GM21447 (cell line): ENCODE results near the gene ERN1.

ENCODE experiments used
- ATAC-seq: cut with Tn5 transposase; IDR thresholded peaks from one replicate; pipeline ENCODE4 v1.9.1; 2021; ENCODE audit not compliant: unreplicated experiment

ERN1 gene

DNA sequence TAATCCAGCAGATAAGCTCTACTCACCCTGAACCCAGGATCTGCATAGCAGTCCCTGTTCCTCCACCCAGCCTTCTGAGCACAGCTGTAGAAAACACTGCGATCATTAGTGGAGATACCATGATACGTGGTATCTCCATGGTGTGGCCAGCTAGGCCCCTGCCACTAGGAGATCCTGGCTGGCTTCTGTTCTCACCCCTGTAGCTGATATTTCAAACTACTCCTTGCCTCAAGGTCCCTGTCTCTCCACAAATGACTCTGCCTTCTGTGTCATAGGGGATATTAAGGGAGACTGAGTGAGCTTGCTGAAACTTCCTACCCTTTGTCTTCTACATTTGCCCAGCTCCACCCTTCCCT lies 44.3 kb downstream of the ERN1 start:
- no peak for ATAC-seq

DNA sequence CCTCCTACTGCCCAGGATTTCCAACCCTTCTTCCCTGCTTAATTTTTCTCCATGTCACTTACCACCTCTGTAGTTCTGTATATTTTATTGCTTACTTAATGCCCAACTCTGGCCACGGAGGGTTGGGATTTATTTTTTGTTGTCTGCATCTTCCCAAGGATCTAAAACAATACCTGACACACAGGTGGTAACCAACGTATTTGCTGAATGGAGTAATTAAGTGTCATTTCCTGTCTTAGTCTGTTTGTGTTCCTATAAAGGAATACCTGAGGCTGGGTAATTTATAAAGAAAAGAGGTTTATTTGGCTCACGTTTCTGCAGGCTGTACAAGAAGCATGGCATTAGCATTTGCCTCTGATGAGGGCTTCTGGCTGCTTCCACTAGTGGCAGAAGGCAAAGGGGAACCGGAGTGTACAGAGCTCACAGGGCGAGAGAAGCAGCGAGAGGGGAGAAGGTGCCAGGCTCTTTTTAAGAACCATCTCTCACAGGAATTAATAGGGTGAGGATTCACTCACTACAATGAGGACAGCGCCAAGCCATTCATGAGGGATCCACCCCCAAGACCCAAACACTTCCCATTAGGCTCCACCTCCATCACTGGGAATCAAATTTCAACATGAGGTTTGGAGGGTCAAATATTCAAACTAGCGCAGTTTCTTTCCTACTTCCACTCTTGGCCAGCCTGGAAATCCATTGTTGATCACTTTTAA lies 44.8 kb downstream of the ERN1 start:
- no peak for ATAC-seq

DNA sequence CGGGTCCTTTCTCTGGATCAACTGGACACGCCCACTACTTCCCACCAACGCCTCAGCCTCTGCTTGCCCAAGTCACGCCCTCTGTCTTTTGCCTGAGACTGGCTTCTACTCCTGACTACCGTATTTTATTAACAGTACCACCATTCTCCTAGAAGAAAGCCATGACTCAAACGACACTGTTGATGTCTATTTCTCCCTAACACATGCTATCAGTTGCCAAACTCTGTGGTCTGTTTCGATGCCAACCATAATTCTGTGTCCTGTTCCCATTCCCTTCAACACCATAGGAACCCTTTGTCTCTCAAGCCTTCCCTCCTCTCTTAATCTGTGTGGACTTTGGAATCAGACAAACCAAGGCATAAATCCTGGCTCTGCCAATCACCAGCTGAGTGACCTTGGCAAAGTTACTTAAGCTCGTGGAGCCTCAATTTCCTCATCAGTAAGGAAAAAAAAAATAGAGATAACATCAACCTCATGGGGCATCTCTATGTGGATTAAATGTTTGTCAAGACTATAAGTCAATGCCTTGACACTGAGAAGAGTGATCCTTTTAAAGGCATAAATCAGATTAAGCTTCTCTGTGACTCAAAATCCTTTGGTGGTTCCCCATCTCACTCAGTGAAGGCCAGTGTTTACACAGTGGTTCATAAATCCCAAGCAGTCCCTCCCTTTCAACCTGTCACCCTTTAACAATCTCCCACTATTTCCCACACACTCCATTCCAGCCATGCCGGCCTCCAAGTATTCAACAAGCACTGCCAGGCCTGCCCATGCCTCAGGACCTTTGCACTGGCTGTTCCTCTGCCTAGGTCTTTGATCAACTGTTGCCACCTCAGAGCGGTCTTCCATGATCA lies 45.6 kb downstream of the ERN1 start:
- ATAC-seq, result no peak

DNA sequence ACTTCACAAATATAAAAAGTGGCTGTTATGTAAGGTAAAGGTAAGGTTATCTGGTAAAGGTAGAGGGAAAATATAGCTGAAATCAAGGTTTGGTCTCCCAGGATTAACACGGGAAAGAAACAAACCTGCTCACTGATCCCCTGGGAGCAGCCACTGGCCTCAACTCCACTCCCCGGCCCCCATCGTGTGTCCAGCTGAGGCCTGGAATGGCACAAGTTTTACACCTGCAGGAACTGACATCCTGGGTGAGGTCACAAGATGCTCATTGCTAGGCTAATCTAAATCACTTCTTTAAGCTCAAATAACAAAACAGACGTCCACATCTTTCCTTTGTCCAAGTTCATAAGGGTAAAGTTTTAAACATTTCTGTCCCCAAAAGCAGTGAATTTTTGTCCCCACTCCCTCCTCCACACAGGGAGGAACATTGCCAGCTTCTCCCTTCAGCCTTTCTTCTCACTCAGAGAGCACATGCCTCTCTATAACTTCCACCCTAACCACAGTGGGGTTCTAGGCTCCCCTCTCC lies 46.3 kb downstream of the ERN1 start:
- no peak for ATAC-seq

DNA sequence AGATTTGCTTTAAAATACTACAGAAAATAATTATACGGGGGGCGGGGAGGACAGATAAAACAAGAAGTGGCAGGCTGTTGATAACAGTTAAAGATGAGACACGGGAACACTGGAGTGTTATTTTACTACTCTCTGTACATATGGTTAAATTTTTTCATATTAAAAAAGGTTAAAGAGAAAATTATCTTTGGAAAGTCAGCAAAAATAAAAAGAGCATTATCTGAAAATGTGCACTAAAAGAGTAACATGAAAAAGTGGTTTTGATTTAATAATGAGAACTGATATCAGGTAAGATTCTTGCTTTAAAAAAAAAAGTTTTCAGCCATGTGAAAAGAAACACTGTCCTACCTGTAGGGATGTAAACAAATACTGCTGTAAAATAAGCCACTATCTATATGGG lies 46.9 kb downstream of the ERN1 start:
- no peak for ATAC-seq

DNA sequence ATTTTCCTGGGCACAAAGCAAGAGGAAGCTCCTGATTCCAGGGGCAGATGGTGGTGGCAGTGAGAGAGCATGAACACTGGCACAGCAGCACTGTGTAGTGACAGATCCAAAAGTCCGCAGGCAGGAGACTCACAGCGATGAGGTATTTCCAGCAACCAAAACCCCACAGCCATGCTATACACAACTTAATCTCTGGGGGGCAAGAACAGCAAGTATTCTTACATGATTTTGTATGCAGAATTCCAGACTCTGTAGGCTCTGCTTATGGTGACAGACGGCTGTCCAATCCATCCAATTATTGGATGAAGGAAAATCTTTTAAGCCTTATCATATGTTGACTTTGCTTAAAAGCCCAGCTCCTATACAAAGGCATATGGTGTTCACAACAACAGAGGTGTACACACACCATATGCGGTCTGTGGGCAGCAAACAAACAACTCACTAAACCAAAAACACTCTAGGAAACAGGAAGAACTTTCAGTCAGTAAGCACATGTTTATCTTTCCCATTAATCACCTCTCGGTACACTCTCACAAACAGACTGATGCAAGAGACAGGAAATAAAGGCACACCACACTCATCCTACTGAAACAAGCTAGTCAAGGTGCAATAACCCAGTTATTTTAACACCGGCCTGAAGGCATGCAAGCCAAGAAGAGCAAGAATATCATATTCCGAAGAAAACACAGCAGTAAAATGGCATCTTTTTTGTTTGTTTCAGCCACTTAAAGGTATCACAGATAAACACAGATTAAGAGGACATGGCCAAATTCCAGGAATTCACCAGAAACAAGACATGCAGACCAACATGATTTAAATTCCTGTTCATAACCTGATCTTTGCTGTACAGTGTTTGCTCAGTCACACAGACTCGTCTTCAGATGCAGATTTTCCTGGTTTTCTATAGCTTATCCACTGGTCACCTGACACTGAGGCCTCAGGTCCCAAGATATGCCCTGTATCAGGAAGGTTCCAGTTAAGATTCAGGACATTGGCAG lies 47.8 kb downstream of the ERN1 start:
- peak; percentile 85 for ATAC-seq

DNA sequence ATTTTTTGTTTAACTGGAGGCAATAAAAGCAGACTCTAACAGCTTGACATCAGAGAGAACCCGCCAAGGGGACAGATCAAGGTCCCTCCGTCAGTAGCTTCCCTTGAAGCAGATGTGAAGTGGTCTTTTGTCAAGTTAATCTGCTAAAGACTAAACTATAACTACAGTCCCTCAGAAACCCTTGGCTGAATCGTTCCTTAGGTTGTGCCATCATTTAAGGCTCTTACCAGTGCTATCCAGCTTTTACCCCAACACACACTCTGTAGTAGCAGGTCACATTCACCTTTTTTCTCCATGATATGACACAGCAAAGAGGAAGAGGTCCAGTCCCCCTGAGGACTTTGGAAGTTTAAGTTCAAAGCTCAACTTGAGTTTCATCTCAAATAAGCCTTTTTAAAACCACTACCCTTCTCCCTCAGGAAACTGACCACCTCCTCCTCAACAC lies 49.7 kb downstream of the ERN1 start:
- ATAC-seq, result no peak

DNA sequence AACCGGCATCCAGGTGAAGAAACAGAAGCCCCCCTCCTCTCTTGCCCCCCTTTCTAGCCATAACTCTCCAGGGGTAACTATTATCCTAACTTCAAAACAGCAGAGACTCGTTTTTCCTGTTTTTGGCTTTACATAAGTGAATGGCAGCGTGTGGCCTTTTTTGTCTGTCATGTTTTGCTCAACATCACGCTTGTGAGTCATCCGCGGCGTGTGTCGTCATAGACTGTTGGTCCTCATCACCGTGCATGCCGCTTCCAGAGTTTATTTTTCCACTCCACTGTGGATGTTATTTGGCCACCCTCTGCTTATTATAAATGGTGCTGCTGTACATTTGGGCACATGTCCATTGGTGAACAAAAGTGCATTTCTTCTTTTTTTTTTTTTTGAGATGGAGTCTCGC lies 52.6 kb downstream of the ERN1 start:
- ATAC-seq, result no peak

DNA sequence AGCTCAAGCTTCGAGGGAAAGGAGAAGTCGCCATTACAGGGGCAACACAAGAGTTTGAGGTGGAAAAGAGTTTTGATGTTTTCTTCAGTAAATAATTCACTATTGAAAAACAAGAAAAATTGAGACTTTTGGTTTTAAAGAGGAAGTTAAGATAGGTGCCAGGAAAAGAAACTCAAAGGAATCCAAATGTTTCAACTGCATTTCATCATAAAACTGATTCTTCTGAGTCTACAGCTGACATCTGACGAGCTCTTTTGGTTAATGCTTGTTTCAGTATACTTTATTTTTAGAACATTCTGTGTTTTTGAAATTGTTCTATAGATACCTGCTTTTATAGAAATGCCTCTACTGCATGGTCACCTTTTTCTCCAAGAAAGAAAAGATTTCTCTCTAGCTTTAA lies 54.0 kb downstream of the ERN1 start:
- no peak for ATAC-seq

DNA sequence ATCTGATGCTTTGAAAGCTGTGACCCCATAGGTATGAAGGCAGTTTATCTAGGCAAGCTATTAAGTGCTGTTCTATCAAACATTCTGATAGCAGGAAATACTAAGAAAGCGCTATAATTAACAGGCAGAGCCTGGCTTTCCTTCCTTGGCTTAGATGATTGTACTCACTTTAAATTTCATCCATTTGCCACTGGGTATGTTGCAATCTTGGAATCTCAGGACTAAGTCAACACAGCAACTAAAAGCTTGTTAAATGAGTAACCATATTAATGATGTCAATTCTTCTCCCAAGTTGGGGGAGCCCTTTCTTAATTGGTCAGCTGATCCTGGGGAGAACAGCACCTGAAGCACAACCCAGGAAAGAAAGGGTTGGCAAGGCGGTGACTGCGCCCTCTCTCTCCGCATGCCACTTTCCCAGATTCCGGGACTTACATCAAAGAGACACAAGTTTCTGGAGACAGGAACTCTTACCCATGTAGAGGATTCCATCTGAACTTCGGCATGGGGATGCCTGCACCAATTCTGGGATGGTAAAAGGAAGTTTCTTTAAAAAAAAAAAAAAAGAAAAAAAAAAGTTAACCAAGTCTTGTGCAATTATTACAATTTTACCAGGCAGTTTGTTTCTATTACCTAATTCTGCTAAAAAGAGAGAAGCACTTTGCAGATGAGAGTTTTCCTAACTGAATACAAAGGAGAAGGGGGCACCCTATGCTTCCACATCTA lies 55.1 kb downstream of the ERN1 start:
- ATAC-seq, result no peak

DNA sequence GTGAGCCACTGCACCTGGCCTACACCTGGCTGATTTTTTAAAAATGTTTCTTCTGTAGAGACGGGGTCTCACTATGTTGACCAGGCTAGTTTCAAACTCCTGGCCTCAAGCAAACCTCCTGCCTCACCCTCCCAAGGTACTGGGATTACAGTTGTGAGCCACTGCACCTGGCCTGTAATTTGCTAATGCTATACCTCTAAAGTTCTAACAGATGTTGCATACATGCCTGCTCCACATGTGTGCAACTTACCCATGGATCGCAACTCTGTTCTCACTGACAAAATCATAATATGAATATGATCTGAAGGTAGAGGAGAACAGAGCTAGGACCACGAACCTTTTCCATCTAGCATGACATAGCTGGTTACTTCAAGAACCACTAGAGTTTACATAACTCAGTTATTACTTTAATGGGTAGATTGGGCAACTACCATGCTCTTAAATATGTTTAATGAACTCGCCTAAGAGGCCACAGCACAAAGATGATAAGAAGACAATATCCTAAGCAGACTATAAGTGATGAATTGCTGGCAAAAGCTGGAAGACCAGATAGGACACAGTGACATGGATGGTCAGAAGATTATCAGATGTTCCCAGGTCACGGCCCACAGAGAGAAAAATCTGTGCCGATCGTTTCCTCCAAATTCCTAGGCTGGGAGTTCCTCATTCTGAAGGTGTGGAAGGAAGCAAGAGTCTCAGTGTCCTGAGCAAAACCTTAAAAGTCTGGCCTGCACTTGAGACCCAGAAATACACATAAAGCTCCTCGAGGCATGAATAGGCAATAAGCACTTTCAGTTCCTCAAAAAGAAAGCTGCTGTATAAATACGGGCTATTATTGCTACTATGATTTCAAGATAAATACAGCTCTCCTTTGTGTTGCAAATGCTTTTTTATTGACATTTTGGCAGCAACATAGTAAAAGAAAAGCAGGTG lies 55.9 kb downstream of the ERN1 start:
- ATAC-seq, result peak; percentile 79

DNA sequence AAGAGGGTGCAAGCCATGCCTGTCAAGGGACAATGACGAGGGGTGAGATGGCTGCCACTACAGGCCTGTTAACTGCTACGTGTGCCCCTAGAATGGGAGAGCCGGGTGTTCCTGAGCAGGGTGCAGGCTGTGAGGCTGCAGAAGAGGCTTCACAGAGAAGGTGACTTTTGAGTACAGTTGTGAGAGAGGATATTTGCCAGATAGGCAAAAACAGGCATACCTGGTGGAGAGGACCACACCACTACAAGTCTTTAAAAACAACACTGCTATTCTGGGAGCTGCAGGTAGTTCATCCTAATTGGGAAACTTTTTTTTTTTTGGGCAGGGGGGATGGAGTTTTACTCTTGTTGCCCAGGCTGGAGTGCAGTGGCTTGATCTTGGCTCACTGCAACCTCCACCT lies 58.8 kb downstream of the ERN1 start:
- ATAC-seq, result no peak

DNA sequence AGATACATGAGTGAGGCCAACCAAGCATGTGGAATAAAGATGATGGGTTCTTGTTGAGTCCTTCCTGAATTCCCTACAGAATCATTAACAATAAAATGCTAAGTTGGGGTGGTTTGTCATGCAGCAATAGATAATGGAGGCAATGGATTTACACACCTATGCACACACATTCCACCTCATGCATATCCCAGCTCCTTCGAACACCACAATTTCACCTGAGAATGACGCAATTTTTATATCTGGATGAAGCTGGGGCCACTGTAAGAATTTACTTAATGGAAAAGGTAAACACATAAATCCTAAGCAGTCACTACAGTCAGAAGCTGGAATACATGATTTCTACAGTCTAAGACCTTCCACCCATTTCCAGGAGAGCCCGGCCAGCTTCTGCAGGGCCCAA lies 59.7 kb downstream of the ERN1 start:
- no peak for ATAC-seq

DNA sequence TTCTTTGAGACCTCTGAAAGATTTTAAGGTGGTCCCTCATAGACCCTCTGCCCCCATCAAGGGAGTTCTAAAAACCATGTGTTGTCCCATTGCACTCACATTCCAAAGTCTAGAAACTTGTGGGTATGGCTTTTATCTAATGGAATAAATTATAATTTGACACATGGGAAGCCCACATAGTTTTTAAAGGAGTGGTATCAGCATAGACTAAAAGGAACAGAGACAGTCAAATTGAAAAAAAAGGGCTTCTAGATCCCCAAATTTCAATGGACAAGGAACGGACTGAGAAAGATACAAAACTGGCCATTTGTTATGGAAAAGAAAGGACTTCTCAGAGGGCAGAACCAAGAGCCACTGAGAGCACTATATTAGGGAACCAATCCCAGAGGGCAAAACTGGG lies 60.8 kb downstream of the ERN1 start:
- ATAC-seq, result no peak

DNA sequence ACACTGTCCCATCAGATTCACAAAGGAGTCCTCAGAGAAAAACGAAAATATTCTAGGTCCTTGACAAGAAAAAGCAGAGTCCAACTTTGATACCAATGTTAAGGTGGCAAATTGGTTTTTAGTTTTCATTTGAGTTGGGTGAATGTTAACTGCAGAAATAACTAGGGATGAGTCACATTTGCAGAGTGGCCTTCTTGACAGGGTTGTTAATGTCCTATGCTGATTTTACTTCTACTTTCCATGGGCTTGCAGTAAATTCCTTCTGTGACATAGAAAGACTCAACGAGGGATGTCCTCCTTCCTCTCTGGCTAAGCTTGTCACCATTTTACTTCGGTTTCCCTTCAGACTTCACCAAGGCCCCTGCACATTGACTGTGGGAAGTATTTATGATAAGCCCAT lies 62.3 kb downstream of the ERN1 start:
- no peak for ATAC-seq

DNA sequence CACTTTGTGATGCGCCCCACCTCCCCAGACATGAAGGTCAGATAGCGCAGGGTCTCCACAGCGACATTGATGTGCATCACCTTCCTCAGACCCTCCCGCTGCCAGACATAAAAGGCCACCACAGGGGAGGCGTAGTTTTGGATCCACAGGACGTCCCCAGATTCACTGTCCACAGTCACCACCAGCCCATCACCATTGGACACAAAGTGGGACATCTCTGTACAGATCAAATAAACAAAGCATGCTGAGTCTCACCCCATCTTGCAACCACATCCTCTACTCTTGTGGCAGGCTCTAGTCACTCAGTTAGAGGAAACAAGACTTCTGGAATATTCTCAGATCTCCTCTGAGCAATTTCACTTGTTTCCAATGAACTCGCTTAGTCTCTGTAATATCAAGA lies 63.2 kb downstream of the ERN1 start:
- no peak for ATAC-seq

DNA sequence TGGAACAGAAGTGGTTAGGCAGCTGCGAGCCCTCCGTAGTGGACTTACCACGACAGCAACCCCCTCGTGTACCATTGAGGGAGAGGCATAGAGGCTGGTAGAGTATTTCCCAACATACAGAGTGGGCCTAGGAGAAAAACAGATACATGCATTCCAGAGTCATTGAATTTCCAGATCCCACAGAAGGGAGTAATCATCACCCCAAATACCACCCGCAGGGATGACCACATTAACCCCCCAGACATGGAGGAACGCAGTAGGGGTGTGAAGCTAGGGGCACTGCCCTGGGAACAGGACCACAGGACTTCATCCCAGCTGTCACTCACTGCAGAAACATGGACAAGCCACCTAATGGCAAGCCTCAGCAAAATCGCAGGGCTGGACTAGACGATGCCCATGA lies 64.8 kb downstream of the ERN1 start:
- no peak for ATAC-seq

DNA sequence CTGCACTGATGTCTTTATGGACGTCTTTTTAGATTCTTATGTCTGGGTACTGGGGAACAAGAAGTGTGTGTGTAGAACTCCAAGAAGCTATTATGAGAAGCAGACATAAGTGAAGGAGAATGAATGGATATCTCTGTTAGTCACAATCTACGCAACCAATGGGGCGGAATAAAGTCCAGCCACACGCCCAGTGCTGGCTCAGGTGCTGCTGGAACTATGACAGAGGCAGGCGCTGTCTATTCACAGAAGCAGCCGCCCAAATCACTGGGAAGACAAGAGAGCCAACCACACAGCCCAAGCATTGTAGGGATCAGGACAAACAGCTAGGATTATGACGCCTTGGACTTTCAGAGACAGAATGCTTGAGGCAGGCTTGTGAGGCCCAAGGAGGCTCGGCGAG lies 65.6 kb downstream of the ERN1 start:
- no peak for ATAC-seq

DNA sequence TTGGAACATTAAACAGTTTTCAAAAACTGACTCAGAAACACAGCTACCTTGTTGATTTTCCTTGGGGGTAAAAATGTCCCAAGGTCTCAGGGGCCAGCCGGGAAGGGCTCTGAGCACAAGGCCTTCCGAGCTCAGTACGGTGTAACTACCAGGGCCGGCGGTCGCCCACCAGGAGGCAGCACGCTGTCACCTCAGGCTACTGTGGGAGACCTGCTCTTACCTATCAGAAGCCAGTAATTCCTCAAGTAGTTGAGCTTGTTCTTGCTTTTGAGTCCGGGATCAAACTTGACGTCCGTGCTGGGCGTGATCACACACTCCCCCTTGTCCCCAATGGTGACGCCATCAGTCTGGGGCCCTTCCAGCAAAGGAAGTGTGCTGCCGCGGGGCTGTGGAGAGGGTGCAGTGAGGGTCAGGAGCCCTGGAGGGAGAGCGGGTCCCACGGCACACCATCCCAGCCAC lies 66.1 kb downstream of the ERN1 start:
- ATAC-seq, result no peak
